GM18907 (cell line): ENCODE data around the gene RABL6.

ENCODE experiments used
- ATAC-seq: cut with Tn5 transposase; IDR thresholded peaks from one replicate; pipeline ENCODE4 v1.9.1; 2021; ENCODE audit warnings: mild to moderate bottlenecking, moderate library complexity; ENCODE audit not compliant: unreplicated experiment

The RABL6 gene

DNA sequence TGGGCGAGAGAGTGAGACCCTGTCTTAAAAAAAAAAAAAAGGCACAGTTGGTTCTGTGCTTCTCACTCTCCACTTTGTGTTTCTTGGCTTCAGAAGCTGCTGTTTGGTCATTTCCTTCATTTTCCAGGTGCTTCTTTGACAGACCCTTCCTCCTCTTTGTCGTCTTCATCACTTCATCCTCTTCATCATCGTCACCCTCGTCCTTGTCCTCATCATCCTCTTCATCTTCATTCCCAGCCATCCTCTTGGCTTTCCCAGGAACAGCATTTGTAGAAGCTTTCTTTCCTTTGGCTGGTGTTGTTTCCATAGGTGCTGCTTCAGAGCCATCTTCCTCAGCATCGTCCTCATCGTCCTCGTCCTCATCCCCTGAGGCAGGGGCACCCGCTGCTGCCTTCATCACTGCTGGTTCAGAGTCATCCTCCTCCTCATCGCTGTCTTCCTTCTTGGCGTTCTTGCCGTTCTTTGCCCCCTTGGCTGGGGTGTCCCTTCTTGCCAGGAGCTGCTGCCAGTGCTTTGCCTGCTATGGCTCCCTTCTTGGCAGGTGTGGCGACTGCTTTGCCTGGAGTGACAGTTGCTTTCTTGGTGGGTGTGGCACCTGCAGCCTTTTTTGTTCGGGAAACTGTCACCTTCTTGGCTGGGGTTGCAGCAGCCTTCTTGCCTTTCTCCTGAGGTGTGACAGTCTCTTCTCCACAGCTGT lies 7.1 kb downstream of the RABL6 start:
- no peak for ATAC-seq

DNA sequence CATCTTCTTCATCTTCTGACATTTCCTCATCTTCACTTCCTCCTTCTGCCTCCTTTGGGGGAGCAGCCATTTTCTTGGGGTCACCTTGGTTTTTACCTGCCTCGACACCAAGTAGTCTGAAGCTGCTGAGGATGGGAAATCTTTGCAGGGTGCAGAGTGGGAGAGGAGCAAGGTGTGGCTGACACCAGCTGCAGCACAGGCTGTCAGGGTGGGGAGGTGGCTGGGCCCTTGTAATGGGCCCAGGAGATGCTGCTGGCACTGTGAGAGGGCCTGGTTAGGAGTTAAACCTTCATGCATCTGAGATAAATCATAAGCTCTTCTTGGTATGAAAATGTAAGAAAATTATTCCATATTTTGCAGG lies 7.7 kb downstream of the RABL6 start:
- ATAC-seq: no peak

DNA sequence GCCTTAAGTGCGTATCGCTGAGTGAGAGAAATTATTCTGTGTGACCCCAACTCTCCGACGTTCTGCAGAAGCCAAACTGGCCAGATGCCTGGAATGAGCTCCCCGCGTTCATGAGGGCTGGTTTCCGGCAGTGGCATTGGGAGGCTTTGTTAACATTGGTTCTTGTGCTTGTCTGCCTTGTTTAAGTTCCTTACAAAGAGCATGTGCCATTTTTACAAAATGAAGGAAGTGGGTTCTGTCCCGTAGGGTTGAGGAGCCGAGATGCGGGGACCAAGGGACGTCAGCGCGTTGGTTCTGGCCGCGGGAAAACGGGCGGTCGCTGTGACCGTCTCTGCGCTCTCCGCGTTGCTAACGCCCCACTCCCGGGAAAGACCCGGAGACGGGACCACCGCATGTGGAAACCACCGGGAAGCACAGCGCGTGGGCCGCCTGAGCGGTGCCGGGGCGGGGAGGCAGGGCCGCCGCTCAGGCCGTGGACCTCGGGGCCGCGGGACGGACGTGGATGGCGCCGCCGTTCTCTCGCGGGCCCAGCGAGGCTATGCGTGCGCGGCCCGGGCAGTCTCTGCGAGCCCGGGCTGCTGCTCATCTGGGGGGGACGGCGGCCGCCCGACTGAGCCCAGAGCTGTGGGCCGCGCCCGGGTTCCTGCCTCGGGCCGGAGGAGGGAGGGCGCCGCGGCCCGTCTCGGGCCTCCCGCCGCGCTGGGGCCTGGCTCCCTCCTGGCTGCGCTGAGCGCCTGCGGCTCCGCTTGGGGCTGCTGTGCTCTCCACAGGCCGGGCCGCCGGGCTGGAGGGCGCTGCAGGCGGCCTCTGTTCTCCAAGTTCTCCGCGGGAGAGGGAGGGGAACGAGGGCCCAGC lies 13.4 kb downstream of the RABL6 start:
- no peak for ATAC-seq

DNA sequence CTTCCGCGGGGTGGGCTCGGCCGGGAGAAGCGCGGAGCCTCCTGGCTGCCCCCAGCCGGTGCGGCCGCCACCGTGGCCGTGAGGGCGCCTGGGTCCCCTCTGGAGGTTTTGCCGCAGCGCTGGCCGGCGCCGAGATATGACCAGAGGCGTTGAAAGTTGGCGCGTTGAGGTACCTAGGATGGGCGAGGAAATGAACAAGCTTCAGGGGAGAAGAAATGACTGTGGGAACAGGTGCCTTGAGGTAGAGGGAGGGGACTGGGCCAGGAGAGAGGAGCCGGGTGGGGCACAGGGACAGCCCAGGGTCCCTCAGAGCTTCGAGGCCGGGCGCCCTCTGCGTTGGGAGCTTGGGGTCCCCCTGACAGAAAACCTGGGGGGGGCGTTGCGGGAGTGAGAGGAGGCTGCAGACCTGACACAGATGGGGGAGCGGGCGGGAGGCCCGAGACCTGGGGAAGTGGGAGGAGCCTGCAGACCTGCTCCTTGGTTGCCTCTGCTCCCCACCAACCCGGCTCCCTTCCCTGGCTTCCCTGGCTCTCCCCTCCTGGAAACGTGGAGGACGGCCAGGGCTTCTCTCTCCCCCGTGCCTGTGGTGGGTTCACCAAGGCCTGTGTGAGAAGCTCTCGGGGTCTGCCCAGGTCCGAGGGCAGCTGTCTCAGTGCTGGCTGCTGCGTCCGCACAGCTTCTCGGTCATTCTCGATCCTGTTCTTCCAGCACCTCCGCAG lies 14.2 kb downstream of the RABL6 start:
- ATAC-seq: no peak

DNA sequence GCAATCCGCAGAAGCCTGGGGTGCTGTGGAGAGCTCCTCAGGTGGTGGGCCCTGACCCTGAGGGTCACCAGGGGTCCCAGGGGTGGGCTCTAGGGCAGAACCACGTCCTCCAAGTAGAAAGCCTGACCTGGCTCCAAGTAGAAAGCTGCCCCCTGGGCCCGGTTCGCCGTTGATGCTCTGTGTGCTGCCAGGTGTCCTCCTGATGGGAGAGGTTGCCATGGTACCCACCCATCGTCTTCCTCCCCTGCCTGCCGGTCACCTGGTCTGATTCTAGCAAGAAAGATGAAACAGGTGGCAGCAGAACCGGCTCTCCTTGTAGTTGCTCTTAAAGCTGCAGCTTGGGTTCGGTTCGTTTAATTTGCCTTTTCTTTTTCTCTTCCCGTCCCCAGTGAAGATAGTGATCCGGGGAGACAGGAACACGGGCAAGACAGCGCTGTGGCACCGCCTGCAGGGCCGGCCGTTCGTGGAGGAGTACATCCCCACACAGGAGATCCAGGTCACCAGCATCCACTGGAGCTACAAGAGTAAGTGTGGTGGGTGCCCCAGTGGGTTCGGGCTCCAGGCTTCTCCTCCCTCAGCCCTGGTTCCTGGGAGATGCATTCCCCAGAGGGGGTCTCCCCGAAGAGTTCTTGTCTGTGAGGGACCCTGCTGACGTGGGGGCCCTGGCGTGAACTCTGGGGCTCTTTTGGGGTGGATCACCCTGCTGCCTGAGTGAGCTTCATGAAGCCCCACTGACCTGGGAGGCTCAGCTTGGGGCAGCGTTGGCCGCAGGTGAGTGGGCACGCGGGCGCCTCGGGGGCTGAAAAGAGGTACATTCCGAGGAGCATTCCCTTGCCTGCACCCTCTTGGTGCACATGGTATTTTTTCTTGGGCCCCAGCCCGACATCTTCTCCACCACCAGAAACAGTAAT lies 15.6 kb downstream of the RABL6 start:
- ATAC-seq: no peak

DNA sequence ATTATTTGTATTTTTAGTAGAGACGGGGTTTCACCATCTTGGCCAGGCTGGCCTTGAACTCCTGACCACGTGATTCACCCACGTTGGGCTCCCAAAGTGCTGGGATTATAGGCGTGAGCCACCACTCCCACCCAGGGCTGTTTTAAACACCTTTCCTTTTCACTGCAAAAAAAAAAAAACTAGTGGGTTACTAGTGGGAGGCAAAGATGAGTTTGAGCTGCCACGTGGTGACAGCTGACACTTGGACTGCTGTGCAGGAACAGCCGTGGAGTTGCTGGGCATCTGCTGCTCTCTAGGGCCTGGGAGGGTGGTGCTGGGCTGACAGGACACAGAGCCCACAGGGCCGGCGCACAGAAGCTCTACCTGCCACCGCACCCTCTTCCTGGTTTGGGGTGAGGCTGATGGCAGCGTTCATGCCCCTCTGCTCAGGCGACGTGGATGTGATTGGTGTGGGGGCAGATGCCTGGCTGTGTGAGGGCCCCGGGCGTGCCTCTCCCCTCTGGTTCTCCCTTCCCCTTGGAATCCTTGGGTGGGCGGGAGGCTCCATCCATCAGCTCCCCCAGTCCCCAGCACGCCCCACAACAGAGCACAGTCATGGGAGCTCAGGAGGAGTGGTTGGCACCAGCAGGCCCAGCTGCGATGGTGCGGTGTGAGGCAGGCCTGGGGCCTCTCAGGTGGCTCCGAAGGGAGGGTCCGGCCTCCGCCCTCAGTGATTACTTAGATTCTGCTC lies 16.9 kb downstream of the RABL6 start:
- no peak for ATAC-seq

DNA sequence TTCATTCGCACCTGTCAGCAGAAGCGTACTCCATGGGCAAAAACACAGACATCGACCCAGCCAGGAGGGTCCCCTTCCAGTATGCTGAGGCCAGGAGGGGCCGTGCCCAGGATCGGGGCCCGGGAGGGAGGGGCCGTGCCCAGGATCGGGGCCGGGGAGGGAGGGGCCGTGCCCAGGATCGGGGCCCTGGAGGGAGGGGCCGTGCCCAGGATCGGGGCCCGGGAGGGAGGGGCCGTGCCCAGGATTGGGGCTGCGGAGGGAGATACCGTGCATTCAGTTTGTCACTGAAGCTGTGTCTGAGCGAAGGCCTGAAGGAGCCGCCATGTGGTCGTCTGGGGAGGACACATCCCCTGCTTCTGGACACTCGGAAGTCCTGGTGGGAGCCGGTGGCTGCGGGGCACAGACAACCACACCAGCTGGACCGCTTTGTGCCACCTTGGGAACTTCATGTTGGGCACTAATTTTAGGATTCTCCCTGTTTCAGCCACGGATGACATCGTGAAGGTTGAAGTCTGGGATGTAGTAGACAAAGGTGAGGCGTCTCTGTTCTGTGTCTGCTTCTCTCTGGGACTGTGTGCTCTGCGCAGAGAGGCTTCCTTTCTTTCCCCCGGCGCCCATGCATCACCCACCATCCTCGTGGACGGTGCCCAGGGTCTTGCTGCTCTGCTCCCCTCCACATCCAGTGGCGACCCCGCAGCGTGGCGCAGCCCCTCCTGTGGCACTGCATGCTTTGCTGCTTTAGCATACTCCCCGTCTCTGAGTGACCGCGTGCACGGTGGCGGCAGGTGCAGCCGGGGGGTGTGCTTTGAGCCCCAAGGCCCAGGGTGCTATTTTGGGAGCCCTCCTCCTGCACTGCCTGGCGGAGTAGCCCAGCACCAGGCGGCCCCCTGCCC lies 17.8 kb downstream of the RABL6 start:
- ATAC-seq: no peak

DNA sequence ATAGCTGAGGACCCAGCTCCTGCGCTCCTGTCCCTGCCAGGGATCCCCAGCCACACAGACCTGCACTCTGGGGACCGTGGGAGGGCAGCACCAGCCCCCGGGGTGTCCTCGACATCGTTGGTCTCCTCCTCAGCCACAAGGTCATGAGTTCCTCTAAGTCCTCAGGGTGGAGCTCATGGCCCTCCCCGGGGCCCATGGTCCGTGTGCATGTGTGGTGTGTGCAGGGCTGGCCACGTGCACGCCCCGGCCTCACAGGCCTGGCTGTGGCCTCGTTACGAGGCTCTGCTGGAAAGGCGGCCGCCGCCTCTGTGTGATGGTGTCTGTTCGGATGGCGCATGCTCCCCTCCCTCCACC lies 18.4 kb downstream of the RABL6 start:
- ATAC-seq: no peak

DNA sequence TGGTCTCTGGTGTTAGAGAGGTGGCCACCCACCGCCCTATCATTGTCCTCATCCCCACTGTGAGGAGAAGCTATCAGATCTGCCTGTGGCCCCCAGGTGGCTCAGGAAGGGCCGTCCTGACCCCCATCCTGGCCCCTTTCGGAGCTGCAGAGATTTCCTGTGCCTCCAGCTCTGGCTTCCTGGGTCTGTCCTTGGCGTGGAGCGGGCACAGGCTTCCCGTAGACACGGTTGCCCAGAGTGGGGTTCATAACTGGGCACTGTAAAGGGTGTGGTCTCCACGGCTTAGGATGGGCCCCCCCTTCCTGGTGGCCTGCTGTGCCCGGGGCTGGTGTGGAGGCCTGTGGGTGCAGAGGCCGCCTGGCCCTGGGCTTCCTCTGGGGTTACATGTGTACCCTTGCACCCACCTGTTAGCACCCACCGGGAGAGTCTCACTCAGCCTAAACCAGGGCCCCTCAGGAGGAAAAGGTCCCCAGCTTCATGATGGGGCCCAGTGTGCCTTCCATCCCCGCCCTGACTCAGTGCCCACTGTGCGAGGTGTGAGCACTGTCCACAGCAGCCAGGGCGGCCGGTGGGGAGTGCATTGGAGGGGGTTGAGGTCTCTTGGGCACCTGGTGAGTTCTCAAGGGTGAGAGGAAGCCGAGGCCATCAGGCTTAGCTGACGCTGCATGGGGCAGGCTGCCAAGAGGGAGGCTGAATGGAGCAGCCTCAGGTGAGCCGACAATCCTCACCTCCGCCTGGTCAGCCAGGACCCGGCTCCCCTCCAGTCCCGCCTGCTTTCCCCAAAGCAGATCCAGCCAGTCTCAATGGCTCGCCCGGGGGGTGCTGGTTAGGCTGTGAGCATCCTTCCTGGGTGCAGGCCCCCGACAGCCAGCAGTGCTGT lies 19.2 kb downstream of the RABL6 start:
- ATAC-seq: no peak

DNA sequence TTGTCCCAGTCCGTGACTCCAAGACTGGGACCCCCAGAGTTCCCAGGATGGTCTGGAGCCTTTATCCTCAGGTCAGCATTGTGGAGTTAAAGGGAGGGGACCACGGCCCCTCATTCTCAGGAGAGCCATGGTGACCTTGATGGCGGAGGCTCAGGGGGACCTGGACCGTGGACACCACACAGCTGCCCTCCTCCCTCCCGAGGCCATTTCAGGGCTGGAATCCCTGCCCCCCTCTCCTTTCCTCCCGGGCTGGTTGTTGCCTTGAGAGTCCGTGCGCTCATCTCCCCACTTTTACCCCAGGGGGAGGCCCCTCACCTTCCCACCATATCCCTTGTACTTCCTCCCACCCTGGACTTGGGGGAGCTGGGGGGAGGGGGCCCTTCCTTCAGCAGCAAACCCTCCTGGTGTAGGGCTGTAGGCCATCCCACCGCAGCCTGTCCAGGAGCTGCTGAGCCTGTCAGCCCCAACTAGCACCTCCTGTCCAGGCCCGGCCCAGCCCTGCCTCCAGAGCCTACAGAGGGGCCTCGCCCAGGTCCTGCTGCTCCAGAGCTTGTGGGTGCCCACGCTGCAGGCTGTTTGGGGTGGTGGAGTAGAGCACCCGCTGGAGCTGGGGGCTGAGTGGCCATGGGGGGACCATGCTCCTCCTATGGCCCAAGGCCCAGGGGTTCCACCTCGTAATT lies 20.2 kb downstream of the RABL6 start:
- ATAC-seq: no peak

DNA sequence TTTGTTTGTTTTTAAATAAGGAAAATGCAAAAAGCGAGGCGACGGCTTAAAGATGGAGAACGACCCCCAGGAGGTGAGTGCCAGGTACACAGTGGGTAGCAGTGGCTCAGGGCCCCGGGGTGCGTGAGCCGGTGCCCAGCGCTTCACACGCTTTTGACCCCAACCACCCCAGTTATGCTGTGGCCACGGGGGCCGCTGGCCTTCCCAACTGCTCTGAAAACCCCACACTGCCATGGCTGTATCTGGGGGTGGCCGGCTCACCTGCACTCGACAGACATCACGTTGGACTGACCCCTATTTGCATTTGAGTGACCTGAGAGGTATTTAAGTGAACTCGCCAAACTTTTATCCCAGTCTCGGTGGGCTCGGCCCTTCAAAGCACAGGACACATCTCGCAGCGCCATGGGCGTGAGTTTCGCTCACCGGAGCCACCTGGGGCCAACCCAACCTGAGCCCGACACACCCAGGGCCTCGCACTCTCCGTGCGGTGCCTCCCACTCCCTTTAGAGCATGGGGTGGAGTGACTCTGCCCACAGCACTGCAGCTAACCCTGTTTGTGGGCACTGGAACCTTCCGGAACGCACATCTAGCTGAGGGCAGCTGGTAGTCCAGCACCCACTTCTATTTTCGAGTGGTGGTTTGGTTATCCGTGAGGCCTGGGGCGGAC lies 20.9 kb downstream of the RABL6 start:
- no peak for ATAC-seq

DNA sequence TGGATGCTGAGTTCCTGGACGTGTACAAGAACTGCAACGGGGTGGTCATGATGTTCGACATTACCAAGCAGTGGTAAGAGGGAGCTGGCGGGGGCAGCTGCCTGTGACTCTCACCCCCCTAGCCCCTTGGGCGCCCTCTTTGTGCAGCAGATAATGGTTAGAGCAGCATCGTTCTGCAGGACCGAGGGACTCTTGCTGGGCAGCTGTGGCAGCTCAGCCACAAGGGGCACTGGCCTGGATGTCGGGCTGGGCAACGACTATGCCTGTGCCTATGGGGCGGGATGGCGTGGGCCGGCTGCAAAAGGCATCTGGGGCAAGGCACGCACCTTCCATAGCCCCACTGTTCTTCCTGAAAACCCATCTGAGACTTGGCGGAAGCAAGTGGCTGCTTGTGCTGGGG lies 21.7 kb downstream of the RABL6 start:
- no peak for ATAC-seq

DNA sequence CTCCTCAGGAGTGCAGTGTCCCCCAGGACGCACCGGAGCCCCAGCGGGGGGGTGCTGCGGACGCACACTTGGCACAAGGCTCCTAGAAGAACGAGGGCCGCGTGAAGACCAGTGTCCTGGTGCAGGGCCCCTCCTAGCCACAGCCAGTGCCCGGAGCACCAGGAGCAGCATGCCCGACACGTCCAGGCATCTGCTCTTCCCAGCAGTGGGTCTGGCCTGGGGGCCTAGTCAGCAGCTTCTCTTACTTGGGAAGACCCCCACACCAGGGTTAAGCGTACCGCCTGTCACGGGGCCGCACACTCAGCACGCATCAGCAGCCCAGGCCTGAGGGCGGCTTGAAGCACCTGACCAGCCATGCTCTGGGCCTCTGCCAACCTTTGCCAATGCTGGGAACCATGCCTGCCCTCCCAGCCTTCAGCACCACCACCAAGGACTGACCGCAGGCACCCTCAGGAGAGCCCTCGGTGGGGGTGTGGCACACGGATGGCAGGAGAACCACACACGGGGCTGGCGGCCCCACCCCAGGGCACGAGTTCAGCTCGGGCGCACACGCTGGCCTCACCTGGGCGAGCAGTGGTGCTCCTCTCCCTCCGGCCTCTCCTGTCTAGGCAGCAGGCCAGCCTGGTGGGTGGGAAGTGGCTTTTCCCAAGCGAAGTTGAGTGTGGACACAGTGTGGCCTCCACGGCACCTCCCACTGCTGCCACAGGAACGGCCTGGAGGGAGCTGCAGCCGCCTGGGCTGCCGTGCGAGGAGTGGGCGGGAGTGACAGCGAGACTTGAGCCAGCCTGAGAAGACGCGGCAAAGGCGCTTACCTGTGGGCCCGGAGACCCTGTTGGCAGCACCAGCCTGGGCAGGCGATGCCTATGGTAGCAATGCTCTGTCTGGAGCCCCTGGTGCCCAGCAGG lies 22.5 kb downstream of the RABL6 start:
- ATAC-seq: no peak

DNA sequence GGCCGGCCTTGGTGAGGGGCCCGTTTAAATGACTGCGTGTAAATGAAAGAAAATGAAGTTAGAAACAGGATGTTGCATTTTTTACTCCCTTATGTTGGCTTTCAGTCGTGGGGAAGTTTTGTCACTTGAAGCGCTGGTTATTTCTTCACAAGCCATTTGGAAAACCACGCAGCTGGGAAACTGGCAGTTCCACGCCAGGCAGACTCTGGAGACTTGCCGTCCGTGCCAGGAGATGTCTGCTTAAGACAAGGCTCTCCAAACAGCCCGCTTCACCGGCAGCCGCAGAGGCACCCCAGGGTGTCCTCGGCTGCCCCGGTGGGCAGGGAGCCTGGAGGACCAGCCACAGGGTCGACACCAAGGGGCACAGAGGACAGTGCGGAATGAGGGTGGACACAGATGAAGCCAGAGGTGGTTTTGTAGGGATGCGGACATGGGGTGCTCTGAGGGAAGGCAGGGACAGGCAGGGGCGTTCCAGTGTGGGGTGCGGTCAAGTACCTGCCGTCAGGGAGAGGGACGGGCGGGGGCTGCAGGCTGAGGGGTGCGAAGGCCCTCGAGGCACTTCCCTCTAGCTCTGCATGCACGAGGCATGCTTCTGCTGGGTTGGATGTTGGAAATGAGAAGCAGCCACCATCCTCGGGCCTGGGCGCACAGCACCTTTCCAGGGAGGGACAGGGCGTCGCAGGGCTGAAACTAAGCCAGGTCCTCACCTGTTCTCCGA lies 23.4 kb downstream of the RABL6 start:
- no peak for ATAC-seq

DNA sequence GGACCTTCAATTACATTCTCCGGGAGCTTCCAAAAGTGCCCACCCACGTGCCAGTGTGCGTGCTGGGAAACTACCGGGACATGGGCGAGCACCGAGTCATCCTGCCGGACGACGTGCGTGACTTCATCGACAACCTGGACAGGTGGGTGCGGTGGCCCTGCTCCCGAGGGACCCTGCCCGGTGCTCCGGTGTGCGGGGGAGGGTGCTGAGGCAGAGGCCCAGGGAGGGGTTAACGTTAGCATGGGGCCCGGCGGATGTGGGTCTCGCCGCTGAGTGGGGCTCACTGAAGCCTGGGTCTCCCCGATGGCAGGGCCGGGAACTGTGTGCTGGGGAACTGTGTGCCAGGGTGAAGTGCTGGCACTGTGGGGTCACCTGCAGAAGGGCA lies 24.0 kb downstream of the RABL6 start:
- no peak for ATAC-seq

DNA sequence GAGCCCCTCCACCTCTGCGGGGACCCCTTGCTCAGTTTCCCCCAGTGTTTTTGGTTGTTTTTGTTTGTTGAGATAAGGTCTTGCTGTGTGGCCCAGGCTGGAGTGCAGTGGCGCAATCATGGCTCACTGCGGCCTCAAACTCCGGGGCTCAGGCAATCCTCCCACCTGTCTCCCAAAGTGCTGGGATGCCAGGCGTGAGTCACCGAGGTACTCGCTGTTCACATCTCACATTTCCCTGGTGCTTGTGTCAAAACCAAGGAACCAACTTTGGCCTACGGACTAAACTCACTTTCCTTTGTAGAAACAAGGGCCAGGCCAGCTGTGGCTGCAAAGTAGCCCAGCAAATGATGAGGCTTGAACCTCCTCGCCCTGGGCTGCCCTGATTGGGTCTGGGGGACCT lies 24.8 kb downstream of the RABL6 start:
- ATAC-seq: no peak
